Activated CD4-positive, alpha-beta T cell treated with anti-CD3 and anti-CD28 coated beads, Interleukin-2, amount 50 U/mL, for 48 hours (primary cell): ENCODE measurements around the gene ANKRD13C.

ENCODE experiments used
- DNase-seq, 2 experiments: peaks; one replicate each; pipeline ENCODE4 v3.0.0-alpha.2; 2020

Gene ANKRD13C

GRCh38 chr1:70288166-70288565 is 66.4 kb downstream of the ANKRD13C start:
- no peak for DNase-seq

GRCh38 chr1:70286453-70286852 is 68.1 kb downstream of the ANKRD13C start:
- DNase-seq = no peak

GRCh38 chr1:70284366-70284765 is 70.2 kb downstream of the ANKRD13C start:
- DNase-seq = no peak

GRCh38 chr1:70278710-70279109 is 75.8 kb downstream of the ANKRD13C start:
- DNase-seq = no peak

- no peak for DNase-seq
These were observed 76.6 kb downstream of the ANKRD13C start for GRCh38 chr1:70277875-70278274.

- DNase-seq = no peak
These were observed 88.6 kb downstream of the ANKRD13C start for GRCh38 chr1:70265946-70266345.

GRCh38 chr1:70264839-70265238 is 89.7 kb downstream of the ANKRD13C start:
- no peak for DNase-seq

GRCh38 chr1:70256664-70257063 is 97.9 kb downstream of the ANKRD13C start:
- no peak for DNase-seq

GRCh38 chr1:70248729-70249128 is 105.8 kb downstream of the ANKRD13C start:
- no peak for DNase-seq

GRCh38 chr1:70247768-70248167 is 106.8 kb downstream of the ANKRD13C start:
- DNase-seq = no peak

GRCh38 chr1:70247122-70247521 is 107.4 kb downstream of the ANKRD13C start:
- no peak for DNase-seq

GRCh38 chr1:70239940-70240339 is 114.6 kb downstream of the ANKRD13C start:
- DNase-seq = no peak

- no peak for DNase-seq
These were observed 119.8 kb downstream of the ANKRD13C start for GRCh38 chr1:70234733-70235132.

- DNase-seq = no peak
These were observed 123.0 kb downstream of the ANKRD13C start for GRCh38 chr1:70231475-70231874.

- no peak for DNase-seq
These were observed 125.9 kb downstream of the ANKRD13C start for GRCh38 chr1:70228670-70229069.

GRCh38 chr1:70227439-70227838 is 127.1 kb downstream of the ANKRD13C start:
- no peak for DNase-seq

GRCh38 chr1:70224954-70225353 is 129.6 kb downstream of the ANKRD13C start:
- DNase-seq = no peak

- no peak for DNase-seq
These were observed 131.7 kb downstream of the ANKRD13C start for GRCh38 chr1:70222716-70223235.

- peak; percentile 98 for DNase-seq
These were observed 133.0 kb downstream of the ANKRD13C start, which contains the start of gene SRSF11 for GRCh38 chr1:70221238-70222121. TSS of gene SRSF11 (plus strand) at chr1:70221380. CDS start at chr1:70221637, 257 bp downstream.

- no peak for DNase-seq
These were observed 133.8 kb downstream of the ANKRD13C start for GRCh38 chr1:70220517-70221237.

- DNase-seq = no peak
These were observed 134.5 kb downstream of the ANKRD13C start for GRCh38 chr1:70220015-70220414.

GRCh38 chr1:70211541-70211940 is 143.0 kb downstream of the ANKRD13C start:
- no peak for DNase-seq

- no peak for DNase-seq
These were observed 143.7 kb downstream of the ANKRD13C start for GRCh38 chr1:70210820-70211219.
